ENCODE measurements around the gene TLE3. TPM values are rescaled to one million over a fixed set of nuclear protein-coding genes. Genes with fewer than 3 reads are reported as not detected.

TLE3 gene
- total RNA-seq, 1 experiment from 2014 or later, result 98.2 TPM

- Histone ChIP-seq H2BK12ac (ENCODE audit: insufficient read length, low read depth, low read length) (no peak overlapping the region), H2BK20ac (ENCODE audit: low read depth, low read length, poor library complexity, severe bottlenecking) (no peak overlapping the region), H4K20me1 (ENCODE audit: control insufficient read depth, insufficient read depth, insufficient read length) (peaks cover 1% of the 10 kb centered on the region), H2BK5ac (ENCODE audit: insufficient read length, low read length) (no peak overlapping the region), H2AFZ (ENCODE audit: low read length) (no peak overlapping the region), H3K79me1 (ENCODE audit: insufficient read depth, low read depth, low read length, poor library complexity, severe bottlenecking) (no peaks in the 10 kb centered on the region), H3K79me2 (ENCODE audit: insufficient read depth, low read length) (no peaks in the 10 kb centered on the region), H3K27ac (ENCODE audit: insufficient read length, low read depth, low read length) (no peak overlapping the region), H3K27me3 (ENCODE audit: insufficient read depth, low read length) (no peaks in the 10 kb centered on the region), H4K91ac (ENCODE audit: insufficient read length, low read depth, low read length) (no peak overlapping the region), H3K18ac (ENCODE audit: insufficient read length, low read depth, low read length) (no peak overlapping the region), H2BK120ac (ENCODE audit: low read depth, low read length, poor library complexity, severe bottlenecking) (no peak overlapping the region), H2BK15ac (ENCODE audit: low read depth, low read length) (no peak overlapping the region), H3K14ac (ENCODE audit: insufficient read depth, low read length) (no peak overlapping the region), H3K4me2 (ENCODE audit: insufficient read depth, insufficient read length, low read length) (no peak overlapping the region), H3K4me1 (ENCODE audit: insufficient read depth, low read length) (no peaks in the 10 kb centered on the region), H2AK5ac (ENCODE audit: insufficient read length, low read length) (no peak overlapping the region), H3K9me3 (ENCODE audit: control insufficient read depth, low read depth, low read length) (no peaks in the 10 kb centered on the region), H4K5ac (ENCODE audit: insufficient read length, low read depth, low read length) (no peak overlapping the region), H4K8ac (replicated peaks; ENCODE audit: insufficient read length, low read depth, low read length) (no peak overlapping the region), H3K23me2 (ENCODE audit: insufficient read length, low read depth, low read length, poor library complexity, severe bottlenecking) (no peaks in the 10 kb centered on the region), H3K4ac (ENCODE audit: low read depth, low read length) (no peak overlapping the region), H3K9ac (ENCODE audit: extremely low read depth, insufficient read length, low read length) (no peak overlapping the region), H3T11ph (ENCODE audit: low read length) (no peak overlapping the region), H3K23ac (ENCODE audit: insufficient read length, low read depth, low read length) (no peak overlapping the region), H3K56ac (ENCODE audit: insufficient read length, low read depth, low read length) (no peak overlapping the region)
- no peak for TF ChIP-seq CTCF (conservative IDR thresholded peaks at IDR 0.05)
- no CpG with 5 or more reads among the region's 6 CpGs for WGBS (ENCODE audit: extremely low coverage, insufficient read length, low lambda C conversion rate)
- H3K27ac Mint-ChIP-seq, result no peak overlapping the region
- peaks cover 18 to 85% (median 80%) of the 10 kb centered on the region in 3 experiments; a peak in 6 of 7 replicates for H3K36me3 Mint-ChIP-seq (ENCODE audit: insufficient read depth in 1 of 3, low read depth in 3 of 3)
- peaks cover 4 to 16% of the 10 kb centered on the region in 2 experiments; a peak in 2 of 4 replicates for H3K4me1 Mint-ChIP-seq
- no peak for DNase-seq
- H3K4me3 Mint-ChIP-seq, result no peak overlapping the region
- H3K27me3 Mint-ChIP-seq (ENCODE audit: low read depth), result no peaks in the 10 kb centered on the region
- H3K9me3 Mint-ChIP-seq, result no peaks in the 10 kb centered on the region
Measured at GRCh38 chr15:70067681-70068080, 30.0 kb downstream of the TLE3 start.

Measured in H9 (cell line).